ENCODE results near the gene EXO1. TPM values are rescaled to one million over a fixed set of nuclear protein-coding genes. Genes with fewer than 3 reads are reported as not detected.

The EXO1 gene
- total RNA-seq, 1 donor from 2014 or later: not detected

GRCh38 chr1:241894016-241894415, 46.0 kb downstream of the EXO1 start:
- Histone ChIP-seq H3K36me3 (no peaks in the 10 kb centered on the region), H3K9me3 (no peaks in the 10 kb centered on the region), H3K27me3 (no peaks in the 10 kb centered on the region), H3K27ac (no peak overlapping the region), H3K4me1 (no peaks in the 10 kb centered on the region), H3K4me3 (no peak overlapping the region)
- TF ChIP-seq CTCF (IDR thresholded peaks at IDR 0.05): no peak
- DNase-seq (ENCODE audit: low spot score in 2 of 2): no peak
- intact Hi-C loops (cut with DNase I): no loop called here

- Histone ChIP-seq H3K36me3 (no peaks in the 10 kb centered on the region), H3K4me1 (no peaks in the 10 kb centered on the region)
Observed at GRCh38 chr1:241895013-241895412, 47.0 kb downstream of the EXO1 start.

GRCh38 chr1:241896670-241896962, 48.6 kb downstream of the EXO1 start:
- DNase-seq (ENCODE audit: low spot score in 2 of 2): no peak
- Histone ChIP-seq H3K4me3 (no peak overlapping the region), H3K27me3 (no peaks in the 10 kb centered on the region), H3K9me3 (no peaks in the 10 kb centered on the region), H3K27ac (no peak overlapping the region), H3K4me1 (no peaks in the 10 kb centered on the region), H3K36me3 (no peaks in the 10 kb centered on the region)
- intact Hi-C loops (cut with DNase I): no loop called here
- no peak for TF ChIP-seq CTCF (IDR thresholded peaks at IDR 0.05)

More at GRCh38 chr1:241895013-241895412, 47.0 kb downstream of the EXO1 start:
- Histone ChIP-seq H3K4me3 (no peak overlapping the region), H3K27me3 (no peaks in the 10 kb centered on the region), H3K9me3 (no peaks in the 10 kb centered on the region), H3K27ac (no peak overlapping the region)
- intact Hi-C loops (cut with DNase I): no loop called here
- no peak for DNase-seq (ENCODE audit: low spot score in 2 of 2)
- no peak for TF ChIP-seq CTCF (IDR thresholded peaks at IDR 0.05)

- DNase-seq (ENCODE audit: low spot score in 2 of 2): no peak
- Histone ChIP-seq H3K4me1 (no peaks in the 10 kb centered on the region), H3K27ac (no peak overlapping the region), H3K27me3 (no peaks in the 10 kb centered on the region), H3K36me3 (no peaks in the 10 kb centered on the region), H3K4me3 (no peak overlapping the region), H3K9me3 (no peaks in the 10 kb centered on the region)
- intact Hi-C loops (cut with DNase I): no loop called here
- TF ChIP-seq CTCF (IDR thresholded peaks at IDR 0.05): no peak
Observed at GRCh38 chr1:241899210-241899609, 51.2 kb downstream of the EXO1 start.

- H3K9me3 ChIP-seq: no peaks in the 10 kb centered on the region
- H3K27me3 ChIP-seq: no peaks in the 10 kb centered on the region
- no peak for TF ChIP-seq CTCF (IDR thresholded peaks at IDR 0.05)
- DNase-seq (ENCODE audit: low spot score in 2 of 2): no peak
- no peaks in the 10 kb centered on the region for H3K36me3 ChIP-seq
- H3K4me3 ChIP-seq: no peak overlapping the region
- no peak overlapping the region for H3K27ac ChIP-seq
- intact Hi-C loops (cut with DNase I): no loop called here
- H3K4me1 ChIP-seq: no peaks in the 10 kb centered on the region
Observed at GRCh38 chr1:241900381-241900780, 52.4 kb downstream of the EXO1 start.

GRCh38 chr1:241902391-241903065, 54.5 kb downstream of the EXO1 start:
- no peaks in the 10 kb centered on the region for H3K27me3 ChIP-seq
- H3K4me3 ChIP-seq: no peak overlapping the region
- H3K36me3 ChIP-seq: no peaks in the 10 kb centered on the region
- intact Hi-C loops (cut with DNase I): no loop called here
- H3K9me3 ChIP-seq: no peaks in the 10 kb centered on the region
- no peak for DNase-seq (ENCODE audit: low spot score in 2 of 2)
- TF ChIP-seq CTCF (IDR thresholded peaks at IDR 0.05): no peak
- no peak overlapping the region for H3K27ac ChIP-seq
- no peaks in the 10 kb centered on the region for H3K4me1 ChIP-seq

Measured in ascending aorta (tissue), 2 donors.